ENCODE measurements around the gene FAM98A. TPM values are rescaled to one million over a fixed set of nuclear protein-coding genes. Genes with fewer than 3 reads are reported as not detected.

FAM98A gene
- total RNA-seq, 1 experiment from 2014 or later, result 70.9 TPM

DNA sequence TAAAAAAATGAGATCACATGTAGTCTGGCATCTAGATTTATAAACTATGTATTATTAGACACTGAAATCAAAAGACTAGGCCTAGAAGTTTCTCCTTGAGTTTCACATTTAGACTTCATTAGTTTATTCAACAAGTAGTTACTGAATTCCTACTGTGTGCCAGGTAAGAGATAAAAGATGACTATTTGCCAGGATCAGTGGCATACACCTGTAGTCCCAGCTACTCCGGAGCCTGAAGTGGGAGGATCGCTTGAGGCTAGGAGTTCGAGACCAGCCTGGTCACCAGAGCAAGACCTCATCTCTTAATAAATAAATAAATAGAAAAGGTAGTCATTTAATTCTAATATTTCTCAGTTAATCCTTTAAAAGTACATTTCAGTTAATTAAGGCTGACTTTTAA, 2.1 kb downstream of the FAM98A start:
- Mint-ChIP-seq H3K9me3 (no peaks in the 10 kb centered on the region; a peak in 1 of 5 replicates), H3K4me3 (no peak overlapping the region; a peak in 1 of 5 replicates), H3K27me3 (ENCODE audit: low read depth) (no peaks in the 10 kb centered on the region), H3K27ac (no peak overlapping the region), H3K4me1 (peaks cover 18 to 22% of the 10 kb centered on the region in 2 experiments), H3K36me3 (ENCODE audit: insufficient read depth in 1 of 3, low read depth in 3 of 3) (peaks cover 18 to 31% (median 30%) of the 10 kb centered on the region in 3 experiments; a peak in 6 of 7 replicates)
- Histone ChIP-seq H2BK12ac (ENCODE audit: insufficient read length, low read depth, low read length) (no peak overlapping the region), H3K9me3 (ENCODE audit: control insufficient read depth, low read depth, low read length) (no peaks in the 10 kb centered on the region), H2BK120ac (ENCODE audit: low read depth, low read length, poor library complexity, severe bottlenecking) (no peak overlapping the region), H3K27me3 (ENCODE audit: insufficient read depth, low read length) (no peaks in the 10 kb centered on the region), H4K91ac (ENCODE audit: insufficient read length, low read depth, low read length) (no peak overlapping the region), H3K79me1 (ENCODE audit: insufficient read depth, low read depth, low read length, poor library complexity, severe bottlenecking) (peaks cover 2% of the 10 kb centered on the region), H3K56ac (ENCODE audit: insufficient read length, low read depth, low read length) (no peak overlapping the region), H4K8ac (replicated peaks; ENCODE audit: insufficient read length, low read depth, low read length) (no peak overlapping the region), H3K4me1 (ENCODE audit: insufficient read depth, low read length) (peaks cover 2% of the 10 kb centered on the region; the same call in 1 of the 2 replicates), H3K23me2 (ENCODE audit: insufficient read length, low read depth, low read length, poor library complexity, severe bottlenecking) (peaks cover 11% of the 10 kb centered on the region), H3K79me2 (ENCODE audit: insufficient read depth, low read length) (peaks cover 7% of the 10 kb centered on the region; the same call in 1 of the 2 replicates), H2AK5ac (ENCODE audit: insufficient read length, low read length) (no peak overlapping the region), H3K4ac (ENCODE audit: low read depth, low read length) (no peak overlapping the region), H2BK20ac (ENCODE audit: low read depth, low read length, poor library complexity, severe bottlenecking) (no peak overlapping the region), H3K9ac (ENCODE audit: extremely low read depth, insufficient read length, low read length) (no peak overlapping the region), H3K4me2 (ENCODE audit: insufficient read depth, insufficient read length, low read length) (no peak overlapping the region), H2AFZ (ENCODE audit: low read length) (no peak overlapping the region), H4K20me1 (ENCODE audit: control insufficient read depth, insufficient read depth, insufficient read length) (no peaks in the 10 kb centered on the region), H4K5ac (ENCODE audit: insufficient read length, low read depth, low read length) (no peak overlapping the region), H3K27ac (ENCODE audit: insufficient read length, low read depth, low read length) (no peak overlapping the region), H3K18ac (ENCODE audit: insufficient read length, low read depth, low read length) (no peak overlapping the region), H3T11ph (ENCODE audit: low read length) (no peak overlapping the region), H2BK15ac (ENCODE audit: low read depth, low read length) (no peak overlapping the region), H3K23ac (ENCODE audit: insufficient read length, low read depth, low read length) (no peak overlapping the region), H3K14ac (ENCODE audit: insufficient read depth, low read length) (no peak overlapping the region), H2BK5ac (ENCODE audit: insufficient read length, low read length) (no peak overlapping the region)
- TF ChIP-seq, protein P1, sequence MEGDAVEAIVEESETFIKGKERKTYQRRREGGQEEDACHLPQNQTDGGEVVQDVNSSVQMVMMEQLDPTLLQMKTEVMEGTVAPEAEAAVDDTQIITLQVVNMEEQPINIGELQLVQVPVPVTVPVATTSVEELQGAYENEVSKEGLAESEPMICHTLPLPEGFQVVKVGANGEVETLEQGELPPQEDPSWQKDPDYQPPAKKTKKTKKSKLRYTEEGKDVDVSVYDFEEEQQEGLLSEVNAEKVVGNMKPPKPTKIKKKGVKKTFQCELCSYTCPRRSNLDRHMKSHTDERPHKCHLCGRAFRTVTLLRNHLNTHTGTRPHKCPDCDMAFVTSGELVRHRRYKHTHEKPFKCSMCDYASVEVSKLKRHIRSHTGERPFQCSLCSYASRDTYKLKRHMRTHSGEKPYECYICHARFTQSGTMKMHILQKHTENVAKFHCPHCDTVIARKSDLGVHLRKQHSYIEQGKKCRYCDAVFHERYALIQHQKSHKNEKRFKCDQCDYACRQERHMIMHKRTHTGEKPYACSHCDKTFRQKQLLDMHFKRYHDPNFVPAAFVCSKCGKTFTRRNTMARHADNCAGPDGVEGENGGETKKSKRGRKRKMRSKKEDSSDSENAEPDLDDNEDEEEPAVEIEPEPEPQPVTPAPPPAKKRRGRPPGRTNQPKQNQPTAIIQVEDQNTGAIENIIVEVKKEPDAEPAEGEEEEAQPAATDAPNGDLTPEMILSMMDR (conservative IDR thresholded peaks at IDR 0.05), result no peak
- WGBS (ENCODE audit: extremely low coverage, insufficient read length, low lambda C conversion rate), result no CpG with 5 or more reads among the region's 3 CpGs
- DNase-seq, result no peak
